Raji (cell line): ENCODE data around the gene FGF2.

Experiments
- POLR2A ChIP-seq: IDR thresholded peaks from 2 replicates; pipeline ENCODE4 v1.6.1; 2011; ENCODE audit warnings: low read depth, low read length, control low read depth; ENCODE audit not compliant: insufficient read depth

FGF2 gene

DNA sequence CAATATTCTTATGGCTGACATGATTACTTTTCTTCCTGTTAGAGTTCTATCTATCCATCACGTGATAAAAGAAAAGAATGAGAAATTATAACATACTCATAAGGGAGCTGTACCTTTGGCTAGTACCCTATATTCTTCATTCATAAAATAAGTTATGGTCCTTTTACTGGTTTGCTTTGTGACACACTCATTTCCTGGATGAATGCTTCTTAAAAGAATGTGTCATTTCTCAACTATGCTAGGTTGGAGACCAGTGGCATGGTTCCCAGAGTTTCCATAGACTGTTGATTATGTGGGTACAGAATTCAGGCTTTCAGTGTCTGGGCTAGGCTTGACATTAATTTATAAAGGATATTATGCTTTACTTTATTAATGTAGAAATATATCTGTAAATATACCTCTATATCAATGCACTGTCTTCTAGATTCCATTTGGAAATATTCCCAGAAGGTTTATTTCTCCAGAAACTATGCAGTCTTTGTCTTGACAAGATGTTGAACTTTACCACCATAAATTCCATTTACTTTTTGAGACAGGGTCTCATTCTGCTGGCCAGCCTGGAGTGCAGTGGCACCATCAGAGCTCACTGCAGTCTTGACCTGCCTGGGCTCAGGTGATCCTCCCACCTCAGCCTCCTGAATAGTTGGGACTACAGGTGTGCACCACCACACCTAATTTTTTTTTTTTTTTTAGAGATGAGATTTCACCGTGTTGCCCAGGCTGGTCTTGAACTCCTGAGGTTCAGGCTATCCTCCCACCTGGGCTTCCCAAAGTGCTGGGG, 71.9 kb downstream of the FGF2 start:
- no peak for TF ChIP-seq POLR2A

- no peak for TF ChIP-seq POLR2A
Observed at GRCh38 chr4:122899682-122900081, 73.1 kb downstream of the FGF2 start.

GRCh38 chr4:122900314-122900713, 73.7 kb downstream of the FGF2 start:
- TF ChIP-seq POLR2A, result no peak

GRCh38 chr4:122901247-122902010, 74.8 kb downstream of the FGF2 start:
- TF ChIP-seq POLR2A, result no peak

DNA sequence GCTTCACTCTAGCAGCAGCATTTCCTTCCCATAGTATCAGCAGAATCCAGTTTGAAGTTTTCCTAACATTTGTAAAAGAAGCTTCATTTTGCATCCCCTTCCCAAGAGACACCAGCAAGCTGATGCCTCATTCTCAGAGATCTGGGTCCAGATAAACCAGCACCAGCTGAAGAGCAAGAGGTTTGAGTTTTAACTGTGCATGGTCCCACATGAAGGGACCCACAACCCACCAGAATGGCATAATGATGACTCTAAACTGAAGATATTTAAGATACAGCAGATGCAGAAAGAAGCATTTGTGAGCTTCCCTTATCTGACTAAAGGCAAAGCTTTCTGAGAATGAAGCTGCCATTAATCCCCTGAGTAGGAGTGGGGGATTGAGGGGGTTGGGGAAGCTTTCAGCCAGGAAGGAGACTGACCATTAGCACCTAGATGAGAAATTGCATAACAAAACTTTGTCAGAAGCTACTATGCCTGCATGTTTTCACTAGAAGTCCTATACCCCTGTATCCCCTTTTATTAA, 77.2 kb downstream of the FGF2 start:
- TF ChIP-seq POLR2A, result no peak

- TF ChIP-seq POLR2A, result no peak
Observed at GRCh38 chr4:122906859-122907305, 80.3 kb downstream of the FGF2 start.

GRCh38 chr4:122908223-122908622, 81.6 kb downstream of the FGF2 start:
- no peak for TF ChIP-seq POLR2A

- TF ChIP-seq POLR2A, result no peak
Observed at GRCh38 chr4:122909683-122910082, 83.1 kb downstream of the FGF2 start.

- TF ChIP-seq POLR2A, result no peak
Observed at GRCh38 chr4:122911588-122911987, 85.0 kb downstream of the FGF2 start.

GRCh38 chr4:122912810-122913575, 86.4 kb downstream of the FGF2 start:
- no peak for TF ChIP-seq POLR2A

DNA sequence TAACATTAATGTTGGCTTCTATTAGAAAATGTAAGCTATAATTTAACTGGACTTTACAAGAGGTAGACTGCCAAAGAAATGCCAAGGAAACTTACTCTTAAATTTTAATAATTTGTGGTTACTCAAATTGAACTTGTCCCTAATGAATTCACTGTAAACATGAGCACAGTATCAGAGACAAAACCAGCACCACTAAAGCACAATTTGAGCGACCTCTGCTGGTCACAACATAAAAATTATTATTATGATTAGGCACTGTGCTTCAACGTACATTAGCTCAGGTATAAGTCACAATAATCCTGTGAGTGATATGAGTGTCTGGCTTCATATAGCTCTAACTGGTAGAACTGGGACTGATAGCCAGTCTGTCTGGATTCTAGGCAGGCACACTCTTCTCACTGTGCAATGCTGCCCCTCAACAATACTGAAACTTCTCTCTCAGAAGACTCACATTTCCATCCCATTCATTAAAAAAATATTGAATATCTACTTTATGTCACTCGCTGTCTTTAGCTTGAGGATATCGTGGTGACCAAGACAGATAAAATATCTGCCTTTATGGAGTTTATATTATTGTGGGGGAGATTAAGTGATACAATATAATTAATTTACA, 87.8 kb downstream of the FGF2 start:
- TF ChIP-seq POLR2A, result no peak

- no peak for TF ChIP-seq POLR2A
Observed at GRCh38 chr4:122914938-122915337, 88.3 kb downstream of the FGF2 start.

DNA sequence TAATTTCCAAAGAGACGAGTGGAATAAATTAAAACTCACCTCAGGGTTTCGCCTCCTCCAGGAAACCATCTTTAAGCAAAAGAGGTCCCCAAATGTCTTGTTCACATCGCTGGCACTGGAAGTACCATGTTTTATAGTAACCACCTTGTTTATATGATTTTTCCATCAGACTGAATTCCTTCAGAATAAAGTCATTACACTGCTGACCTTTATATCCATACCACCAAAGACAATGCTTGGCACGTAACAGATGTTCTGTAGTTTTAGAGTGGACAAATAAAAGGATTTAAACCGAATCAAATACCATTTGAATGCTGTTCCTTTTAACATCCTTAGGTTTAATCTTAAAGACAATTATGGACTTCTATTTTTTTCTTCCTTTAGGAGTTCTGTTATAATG, 91.1 kb downstream of the FGF2 start:
- no peak for TF ChIP-seq POLR2A

DNA sequence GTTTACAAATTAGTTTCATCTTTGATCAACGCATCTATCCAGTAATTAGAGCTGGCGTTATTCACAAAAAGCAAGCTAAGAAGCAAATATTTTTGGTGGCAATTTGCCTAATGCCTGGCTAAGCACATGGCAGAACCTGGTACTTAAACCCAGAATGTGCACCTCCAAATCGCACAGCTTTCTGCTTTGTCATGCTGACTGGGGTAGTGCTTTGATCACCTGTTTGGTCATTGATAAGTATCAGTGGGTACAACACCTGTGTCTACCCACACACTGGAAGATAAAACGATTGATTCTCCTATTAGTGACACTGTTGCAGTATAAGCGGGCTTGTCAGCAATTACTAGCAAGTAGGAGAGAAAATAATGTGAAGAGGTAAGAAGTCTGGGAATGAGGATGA, 93.8 kb downstream of the FGF2 start:
- TF ChIP-seq POLR2A, result no peak

- no peak for TF ChIP-seq POLR2A
Observed at GRCh38 chr4:122921300-122921699, 94.7 kb downstream of the FGF2 start.
